SK-MEL-5 (cell line): ENCODE data around the gene TOR4A. TPM values are rescaled to one million over a fixed set of nuclear protein-coding genes. Genes with fewer than 3 reads are reported as not detected.

Source experiments
- DNase-seq: peaks from one replicate; pipeline ENCODE4 v3.0.0-alpha.2; 2016; ENCODE audit warnings: low read depth, low spot score
- in situ Hi-C: cut with HindIII; loops from 2 replicates; pipeline ENCODE4 v1.10.0; 2016; ENCODE audit warnings: low sequenced_read_pairs, high pct_unique_total_duplicates, low pct_unique_long_range_greater_than_20kb
- total RNA-seq: library from RNA; depleted of rRNA; stranded (reverse); fragments of >200 nt; shearing (Covaris generic); gene quantifications from 2 replicates; pipeline ENCODE4 v1.2.3, GENCODE V29; 2014

The TOR4A gene
- total RNA-seq, 1 experiment from 2014 or later, result 0.03 TPM

GRCh38 chr9:137298401-137299202 lies 21.1 kb downstream of the TOR4A start:
- in situ Hi-C loops, result no loop called here
- no peak for DNase-seq

DNA sequence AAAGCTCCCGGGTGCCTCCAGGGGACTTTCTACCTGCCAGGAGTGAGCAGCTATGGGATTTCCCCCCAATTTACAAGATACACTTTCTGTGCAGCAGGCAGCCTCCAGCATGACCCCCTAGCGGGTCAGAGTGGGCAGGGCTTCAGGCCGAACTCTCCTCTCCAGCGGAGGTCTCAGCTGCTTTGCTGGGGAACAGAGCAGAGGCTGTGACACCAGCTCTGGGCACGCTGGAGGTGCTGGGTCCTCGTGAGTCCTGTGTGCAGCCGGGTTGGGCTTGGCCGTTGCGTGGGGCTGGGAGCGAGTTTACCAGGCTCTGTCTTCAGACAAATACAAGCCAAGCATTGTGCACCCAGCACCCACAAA lies 21.7 kb downstream of the TOR4A start:
- in situ Hi-C loops, result no loop called here
- no peak for DNase-seq

- DNase-seq, result no peak
- in situ Hi-C loops, result no loop called here
These were observed 22.4 kb downstream of the TOR4A start for GRCh38 chr9:137299938-137300337.

- in situ Hi-C loops, result no loop called here
- no peak for DNase-seq
These were observed 23.1 kb downstream of the TOR4A start for GRCh38 chr9:137300567-137301080.

GRCh38 chr9:137301081-137301947 lies 23.8 kb downstream of the TOR4A start:
- in situ Hi-C loops, result no loop called here
- peak; percentile 41 for DNase-seq

DNA sequence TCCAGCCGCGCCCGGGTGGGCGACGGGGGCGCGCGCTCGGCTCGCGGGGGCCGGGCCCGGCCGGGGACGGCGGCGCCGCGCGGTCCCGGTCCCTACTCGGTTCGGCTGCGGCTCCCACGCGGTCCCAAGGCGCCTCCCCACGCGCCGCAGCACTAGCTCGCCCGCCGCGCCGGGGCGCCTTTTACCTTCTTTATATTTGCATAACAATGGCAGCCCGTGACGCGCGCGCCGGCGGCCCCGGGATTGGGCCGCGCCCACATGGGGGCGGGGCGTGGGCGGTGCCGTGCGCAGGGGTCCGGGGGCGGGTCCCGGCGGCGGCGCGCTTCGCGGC lies 24.6 kb downstream of the TOR4A start, which contains the start of gene NRARP:
Gene NRARP, minus strand, starts transcription at position 154 of the 331 bp plus-strand sequence. CDS start 343 bp downstream, outside the sequence.
- in situ Hi-C loops, result no loop called here
- peak; percentile 55 for DNase-seq

DNA sequence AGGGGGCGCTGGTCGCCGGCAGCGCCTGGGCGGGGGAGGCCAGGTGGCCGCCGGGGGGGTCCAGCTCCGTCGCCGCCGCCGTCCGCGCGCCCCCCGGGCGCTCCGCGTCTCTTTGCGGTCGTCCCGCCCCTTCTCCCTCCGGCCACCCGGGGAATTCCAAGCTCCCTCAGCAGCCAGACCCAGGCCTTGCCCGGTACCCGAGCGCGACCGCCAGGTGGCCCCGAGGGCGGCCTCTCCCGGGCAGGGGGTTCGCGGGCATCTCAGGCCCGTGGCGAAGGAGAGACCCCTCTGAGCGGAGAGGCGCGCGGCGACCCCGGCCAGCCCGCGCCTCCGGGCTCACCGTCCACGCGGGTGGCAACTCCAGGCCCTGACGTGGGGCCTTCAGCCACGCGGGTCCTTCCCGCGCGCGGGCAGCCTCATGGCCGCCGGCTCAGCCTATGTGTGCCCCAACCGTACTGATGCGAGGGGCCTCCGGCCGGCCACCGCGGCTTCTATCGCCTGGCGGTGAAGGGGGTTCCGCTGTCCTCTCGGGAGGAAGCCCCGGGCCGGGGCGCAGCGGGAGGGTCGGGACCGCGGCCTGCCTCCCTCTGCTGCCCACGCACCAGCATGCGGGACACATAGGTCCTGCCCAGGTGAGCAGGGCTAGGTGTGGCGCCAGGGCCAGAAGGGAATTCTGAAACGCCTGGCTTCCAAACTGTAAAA lies 25.1 kb downstream of the TOR4A start:
- no peak for DNase-seq
- in situ Hi-C loops, result no loop called here

DNA sequence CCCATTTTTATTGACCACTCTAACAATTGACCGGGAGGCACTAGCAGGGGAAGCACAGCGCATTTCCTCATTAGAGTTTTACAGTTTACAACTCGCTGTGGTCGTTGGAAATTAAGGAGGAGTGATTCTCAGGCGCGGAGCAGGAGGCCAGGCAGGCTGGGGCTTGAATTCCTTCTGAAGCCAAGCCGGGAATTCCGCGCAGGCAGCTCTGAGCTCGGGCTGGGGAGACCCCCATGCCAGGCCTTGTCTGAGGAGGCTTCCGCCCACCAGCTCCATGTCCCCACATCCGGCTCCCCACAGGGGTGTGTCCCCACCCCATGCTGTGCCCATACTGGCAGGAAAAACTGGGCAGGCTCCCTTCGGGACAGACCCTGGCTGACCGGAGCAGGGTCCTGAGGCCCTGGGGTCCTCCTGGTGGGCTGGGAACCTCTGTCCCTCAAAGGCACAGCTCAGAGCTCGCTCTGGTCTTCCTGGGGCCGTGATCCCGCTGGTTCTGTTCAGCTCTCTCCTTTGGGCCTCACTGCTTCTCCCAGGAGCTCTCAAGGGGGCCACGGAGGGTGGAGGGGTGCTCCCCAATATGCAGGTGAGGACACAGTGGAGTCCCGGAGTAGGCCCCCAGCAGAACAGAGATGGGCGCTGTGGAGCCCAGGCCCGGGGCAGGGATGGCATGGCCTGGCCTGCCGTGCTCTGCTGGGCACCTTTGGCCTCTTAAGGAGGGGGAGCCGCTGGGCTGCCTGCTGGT lies 25.8 kb downstream of the TOR4A start:
- in situ Hi-C loops, result no loop called here
- DNase-seq, result no peak

GRCh38 chr9:137303893-137304382 lies 26.4 kb downstream of the TOR4A start:
- DNase-seq, result no peak
- in situ Hi-C loops, result no loop called here

GRCh38 chr9:137304383-137305059 lies 27.0 kb downstream of the TOR4A start:
- DNase-seq, result no peak

GRCh38 chr9:137305060-137305797 lies 27.7 kb downstream of the TOR4A start:
- in situ Hi-C loops, result no loop called here
- DNase-seq, result no peak

More at GRCh38 chr9:137304383-137305059, 27.0 kb downstream of the TOR4A start:
- in situ Hi-C loops, result no loop called here

DNA sequence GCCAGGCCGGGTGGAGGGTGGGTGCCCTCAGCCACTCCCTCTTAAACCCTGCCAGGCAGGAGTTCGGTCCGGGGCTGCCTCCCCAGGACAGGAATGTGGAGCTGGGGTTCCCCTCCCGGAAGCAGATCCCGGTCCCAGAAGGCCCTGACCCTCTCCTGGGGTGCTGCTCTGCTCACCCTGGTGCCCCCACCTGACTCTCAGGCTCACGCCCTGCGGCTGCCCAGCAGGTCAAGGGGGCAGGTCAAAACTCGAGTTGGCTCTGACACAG lies 28.2 kb downstream of the TOR4A start:
- no peak for DNase-seq
- in situ Hi-C loops, result no loop called here

DNA sequence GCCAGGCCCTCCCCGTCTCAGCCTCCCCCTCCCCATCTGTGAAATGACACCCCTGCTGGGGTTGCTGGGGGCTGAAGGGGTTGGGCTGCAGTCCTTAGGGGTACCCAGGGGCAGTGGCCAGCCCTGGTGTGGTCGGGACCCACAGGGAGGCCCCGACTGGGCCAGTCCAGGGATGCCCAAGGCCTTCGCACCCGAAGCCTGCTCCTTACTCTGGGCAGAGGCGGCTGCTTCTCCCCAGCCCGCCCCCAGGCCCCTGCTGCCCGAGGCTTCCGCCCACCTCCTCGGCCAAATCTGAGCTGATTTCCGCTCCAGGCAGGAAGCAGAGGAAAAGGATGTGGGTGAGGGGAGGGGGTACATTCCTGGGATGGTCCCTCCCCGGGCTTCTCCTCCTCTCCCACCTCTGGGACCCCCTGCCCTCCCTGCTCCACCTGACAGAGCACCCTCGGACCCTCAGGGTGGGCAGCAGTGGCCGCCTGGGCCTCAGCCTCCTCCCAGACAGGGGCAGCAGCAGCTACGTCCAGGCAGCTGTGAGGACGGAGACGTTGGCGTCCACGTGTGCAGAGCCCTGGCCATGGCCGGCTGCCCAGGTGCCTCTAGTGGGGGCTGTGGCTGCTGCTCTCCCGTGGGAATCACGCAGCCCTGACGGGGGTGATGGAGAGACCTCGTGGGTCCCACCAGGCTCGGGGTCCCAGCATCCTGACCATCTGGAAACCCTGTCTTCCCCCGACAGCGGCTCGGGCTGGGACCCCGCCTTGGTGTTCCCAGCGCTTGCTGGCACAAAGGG lies 28.7 kb downstream of the TOR4A start:
- in situ Hi-C loops, result no loop called here
- DNase-seq, result no peak

- in situ Hi-C loops, result no loop called here
- DNase-seq, result no peak
These were observed 29.3 kb downstream of the TOR4A start for GRCh38 chr9:137306850-137307254.

- DNase-seq, result no peak
- in situ Hi-C loops, result no loop called here
These were observed 29.9 kb downstream of the TOR4A start for GRCh38 chr9:137307255-137308056.
